ENCODE measurements around the gene DPH6.

Gene DPH6

DNA sequence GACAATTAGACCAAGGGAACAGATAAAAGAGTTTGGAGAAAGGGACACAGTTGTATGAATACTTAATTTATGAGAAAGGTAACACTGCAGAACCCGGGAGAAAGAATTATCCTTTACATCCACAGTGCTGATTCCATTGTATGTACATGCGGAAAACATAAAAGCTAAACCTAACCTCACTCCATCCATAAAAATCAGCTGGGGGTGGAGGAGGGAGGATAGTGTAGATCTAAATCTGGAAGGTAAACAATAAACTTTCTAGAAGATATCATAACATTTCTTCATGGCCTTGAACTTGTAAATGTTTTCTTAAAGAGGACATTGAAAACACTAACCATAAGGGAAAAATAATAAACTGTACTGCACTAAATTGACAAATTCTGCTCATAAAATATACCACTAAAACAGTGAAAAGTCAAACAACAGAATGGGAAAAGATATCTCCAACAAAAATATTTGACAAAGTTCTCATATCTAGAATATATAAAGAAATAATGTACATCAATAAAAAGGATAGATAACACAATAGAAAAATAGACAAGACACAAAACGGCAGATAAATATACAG lies 220.5 kb downstream of the DPH6 start:
- DNase-seq: no peak

- DNase-seq: no peak
These were observed 222.8 kb downstream of the DPH6 start for GRCh38 chr15:35323141-35323540.

DNA sequence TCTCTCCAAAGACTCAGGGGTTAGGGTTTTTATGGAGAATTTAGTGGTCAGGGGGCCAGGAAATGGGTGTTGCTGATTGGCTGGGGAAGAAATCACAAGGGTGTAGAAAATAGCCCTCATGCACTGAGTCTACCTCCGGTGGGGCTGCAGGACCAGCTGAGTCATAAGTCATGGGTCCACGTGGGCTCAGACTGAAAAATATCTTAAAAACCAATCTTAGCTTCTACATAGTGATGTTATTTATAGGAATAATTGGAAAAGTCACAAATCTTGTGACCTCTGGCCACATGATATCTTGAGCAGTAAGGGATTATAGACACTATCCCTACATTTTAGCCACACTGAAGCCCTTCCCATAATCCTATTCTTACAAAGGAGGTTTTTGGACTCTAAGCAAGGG lies 224.0 kb downstream of the DPH6 start:
- DNase-seq: no peak

GRCh38 chr15:35320911-35321310 lies 225.1 kb downstream of the DPH6 start:
- no peak for DNase-seq

All from NCI-H510A treated with DMSO at 0.1 percent for 48 hours (cell line).